HCEC 1CT (cell line): ENCODE results near the gene CDHR2.

Experiments used
- DNase-seq: peaks from one replicate; pipeline ENCODE4 v3.0.0-alpha.2; 2017

CDHR2 gene

DNA sequence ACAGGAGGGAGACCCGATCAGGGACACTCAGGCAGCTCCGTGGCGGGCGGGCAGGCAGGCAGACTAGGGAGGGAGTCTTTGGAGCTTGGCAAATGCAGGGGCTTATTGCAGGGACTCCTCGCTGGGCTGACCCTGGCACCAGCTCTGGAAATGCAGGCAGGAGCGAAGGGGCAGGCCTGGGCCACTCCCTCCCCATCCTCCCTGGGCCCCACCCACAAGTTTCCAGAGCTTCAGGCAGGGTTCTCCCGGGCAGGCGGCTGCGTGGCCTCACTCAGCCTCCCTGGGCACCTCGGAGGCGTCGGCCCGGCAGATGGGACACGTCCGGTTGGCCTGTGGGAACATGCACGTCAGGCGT lies 20.4 kb upstream of the CDHR2 start:
- no peak for DNase-seq

DNA sequence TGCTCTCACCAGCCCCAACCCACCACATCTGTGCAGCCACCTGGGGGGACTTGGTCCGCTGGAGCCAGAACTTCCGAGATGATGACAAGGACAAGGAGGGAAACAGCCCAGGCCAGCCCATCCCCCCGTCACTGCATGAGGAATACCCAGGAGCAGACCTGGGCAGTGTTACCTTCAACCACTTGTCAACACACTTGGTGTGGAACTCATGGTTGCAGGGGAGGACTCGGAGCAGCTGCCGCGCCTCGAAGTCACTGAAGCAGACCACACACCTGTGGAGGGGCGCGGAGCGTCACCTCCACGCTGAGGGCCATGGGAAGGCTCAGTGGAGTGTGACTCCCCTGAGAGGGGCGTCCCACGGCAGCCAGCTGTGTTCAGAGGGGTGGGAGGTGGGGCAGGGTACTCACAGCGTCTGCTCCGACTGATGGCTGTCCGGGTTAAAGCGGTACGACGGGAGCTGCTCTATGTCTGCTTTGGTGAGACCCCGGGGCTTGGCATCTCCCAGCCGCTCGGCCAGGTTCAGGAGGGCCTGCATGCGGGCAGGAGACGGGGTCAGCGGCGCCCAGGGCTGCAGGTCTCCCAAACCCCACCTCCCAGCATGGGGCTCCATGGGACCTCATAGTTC lies 19.9 kb upstream of the CDHR2 start:
- DNase-seq, result no peak

DNA sequence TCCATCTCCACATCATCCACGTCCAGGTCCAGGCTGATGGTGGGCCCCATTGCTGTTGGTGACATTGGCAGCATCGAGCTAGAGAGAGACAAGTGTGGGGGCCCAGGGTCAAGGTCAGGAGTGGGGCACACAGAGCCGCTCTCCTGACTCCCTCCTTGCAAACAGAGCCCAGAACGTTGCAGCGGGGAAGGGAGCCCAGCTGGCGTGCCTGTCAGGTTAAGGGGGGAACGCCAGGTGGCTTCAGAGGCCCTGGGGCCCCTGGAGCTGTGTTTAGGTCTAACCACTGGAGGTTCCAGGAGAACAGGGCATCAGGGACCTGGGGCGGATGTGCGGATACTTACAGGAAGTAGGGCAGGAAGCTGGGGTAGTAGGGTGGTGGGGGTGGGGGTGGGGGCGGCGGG lies 19.4 kb upstream of the CDHR2 start:
- DNase-seq, result no peak

- no peak for DNase-seq
Observed at GRCh38 chr5:176530393-176530982, 18.7 kb upstream of the CDHR2 start.

- DNase-seq, result no peak
Observed at GRCh38 chr5:176530983-176531901, 17.9 kb upstream of the CDHR2 start.

DNA sequence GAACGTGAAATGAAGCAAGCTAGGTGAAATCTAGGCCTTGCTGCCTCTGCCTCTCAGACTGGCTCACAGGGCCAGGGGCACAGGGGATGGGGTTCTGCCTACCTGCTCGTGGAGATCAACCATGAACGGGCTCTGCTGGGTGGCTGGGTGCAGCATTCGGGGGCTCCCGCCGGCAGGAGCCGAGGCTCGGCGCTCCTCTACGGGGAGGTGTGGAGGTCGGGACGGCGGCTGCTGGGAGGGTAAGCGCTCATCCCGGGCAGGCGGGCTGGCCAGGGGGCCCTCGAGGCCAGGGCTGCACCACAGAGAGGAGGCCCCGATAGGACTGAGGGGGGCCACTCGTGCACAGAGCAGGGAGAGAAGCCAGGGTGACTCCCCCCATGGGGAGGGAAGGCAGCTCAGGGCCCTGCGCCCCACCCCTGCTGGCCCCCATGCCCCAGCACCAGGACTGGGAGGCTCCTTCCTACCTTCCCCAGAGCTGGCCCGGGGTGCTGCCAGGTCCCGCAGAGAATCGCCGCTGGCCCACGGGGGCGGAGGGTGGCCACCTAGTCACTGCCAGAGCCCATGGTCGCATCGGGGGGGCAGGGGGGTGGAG lies 17.1 kb upstream of the CDHR2 start:
- no peak for DNase-seq

- DNase-seq, result no peak
Observed at GRCh38 chr5:176532795-176533194, 16.3 kb upstream of the CDHR2 start.

DNA sequence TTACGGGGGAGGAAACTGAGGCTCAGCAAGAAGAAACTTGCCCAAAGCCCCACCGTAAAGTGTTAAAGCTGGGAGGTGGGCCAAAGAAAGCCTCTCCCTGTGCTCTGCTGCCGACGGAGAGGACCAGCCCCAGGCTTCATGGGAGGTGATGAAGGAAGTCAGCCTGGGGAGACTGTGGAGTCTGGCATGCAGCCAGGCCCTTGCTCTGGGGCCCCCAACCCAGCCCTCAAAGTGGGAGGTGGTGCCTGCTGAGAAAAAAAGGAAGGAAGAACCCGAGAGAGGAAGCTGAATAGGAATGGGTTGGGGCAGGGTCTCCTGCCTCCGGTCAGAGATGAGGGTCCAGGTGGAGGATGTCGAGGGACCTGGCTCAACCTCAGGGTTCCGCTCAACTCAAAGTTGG lies 15.8 kb upstream of the CDHR2 start:
- DNase-seq, result no peak

DNA sequence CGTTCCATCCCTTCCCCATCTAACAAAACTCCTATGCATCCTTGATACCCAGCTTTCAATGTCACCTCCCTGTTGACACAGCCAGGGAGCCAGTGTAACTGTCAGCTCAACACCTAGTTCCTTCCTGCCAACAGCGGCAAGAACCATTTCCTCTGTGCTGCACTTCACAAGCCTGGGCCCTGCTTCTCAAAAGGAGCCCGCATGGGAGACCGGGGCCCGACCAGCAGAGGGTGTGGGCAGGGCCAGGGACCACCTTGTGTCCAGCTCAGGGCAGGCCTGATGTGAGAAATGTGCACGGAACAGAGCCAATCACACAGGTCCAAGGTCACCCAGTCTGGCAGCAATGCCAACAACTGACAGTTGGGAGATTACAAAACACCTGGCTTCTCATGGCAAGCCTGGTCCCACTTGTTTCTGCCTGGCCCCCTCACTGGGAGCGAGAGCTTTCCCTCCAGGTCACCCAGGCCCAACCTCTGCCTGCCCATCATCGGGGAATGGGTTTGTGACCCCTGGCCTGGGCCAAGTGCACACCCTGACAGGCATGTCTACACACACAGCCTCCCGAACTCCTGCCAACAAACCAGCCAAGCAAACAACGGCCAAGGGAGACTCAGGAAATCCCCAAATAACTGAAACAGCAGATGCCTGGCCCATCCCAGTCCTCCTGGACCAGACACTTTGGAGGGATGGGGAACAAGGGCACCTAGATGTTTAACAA lies 15.1 kb upstream of the CDHR2 start:
- no peak for DNase-seq

- no peak for DNase-seq
Observed at GRCh38 chr5:176534640-176535039, 14.5 kb upstream of the CDHR2 start.

DNA sequence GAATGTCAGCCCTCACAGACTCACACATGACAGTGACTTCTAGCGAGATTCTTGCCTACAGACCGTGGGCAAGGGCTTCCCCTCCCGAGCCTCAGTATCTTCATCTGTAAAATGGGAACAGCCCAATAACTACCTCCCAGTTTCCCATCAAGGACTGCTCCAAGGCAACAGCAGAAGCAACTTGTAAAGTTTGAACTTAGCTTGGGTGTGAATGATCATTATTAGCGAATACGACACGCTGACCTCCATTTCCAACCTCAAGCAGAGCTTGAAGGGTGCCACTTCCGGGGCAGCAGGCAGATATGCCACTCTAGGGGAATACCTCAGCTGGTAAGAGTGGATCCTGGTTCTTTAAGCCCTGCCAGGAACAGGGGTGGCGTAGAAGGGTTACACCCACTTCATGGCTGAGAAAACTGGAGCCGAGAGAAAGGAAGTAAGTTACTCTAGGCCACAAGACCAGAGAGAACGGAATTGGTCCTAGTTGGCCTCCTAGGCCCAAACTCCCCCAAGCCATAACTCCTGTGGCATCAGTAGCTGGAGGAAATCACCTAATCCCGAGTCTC lies 14.0 kb upstream of the CDHR2 start:
- no peak for DNase-seq

- DNase-seq, result no peak
Observed at GRCh38 chr5:176535664-176536131, 13.4 kb upstream of the CDHR2 start.

GRCh38 chr5:176536132-176536901 lies 12.8 kb upstream of the CDHR2 start:
- DNase-seq, result peak; percentile 67

DNA sequence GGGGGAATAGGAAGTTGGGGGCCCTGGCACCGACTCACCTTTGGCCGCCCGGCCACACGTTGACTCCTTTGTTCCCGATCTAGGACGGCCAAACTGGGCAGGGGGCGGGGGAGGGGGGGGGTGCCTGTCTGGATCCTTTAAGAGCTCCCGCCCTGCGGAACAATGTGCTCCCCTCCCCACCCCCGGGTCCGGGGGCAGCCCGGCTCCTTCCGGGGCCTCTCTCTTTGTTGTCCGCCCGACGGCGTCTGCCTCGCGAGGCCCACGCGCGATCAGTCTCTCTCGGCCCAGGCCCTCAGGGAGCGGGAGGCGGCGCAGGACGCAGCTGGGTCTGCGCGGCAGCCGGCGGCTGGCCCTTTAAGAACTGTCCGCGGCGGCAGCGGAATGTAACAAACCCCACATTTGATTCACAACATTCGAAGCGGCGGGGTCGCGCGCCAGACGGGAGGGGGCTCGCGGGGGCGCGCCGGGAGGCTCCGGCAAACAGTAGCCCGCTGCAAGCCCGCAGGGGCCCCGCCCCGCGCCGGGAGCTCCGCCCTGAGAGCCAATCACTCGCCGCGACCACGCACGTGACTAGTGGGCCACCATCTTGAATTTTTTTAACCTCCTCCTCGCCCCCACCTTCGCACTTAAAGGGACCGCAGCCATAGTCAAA lies 12.1 kb upstream of the CDHR2 start, which contains the start of gene RNF44:
Gene RNF44 (minus strand): TSS at position 501 of the 652 bp plus-strand sequence. CDS start 4,930 bp downstream, outside the sequence.
- peak; percentile 97 for DNase-seq

GRCh38 chr5:176537554-176538229 lies 11.4 kb upstream of the CDHR2 start:
- DNase-seq, result peak; percentile 100

DNA sequence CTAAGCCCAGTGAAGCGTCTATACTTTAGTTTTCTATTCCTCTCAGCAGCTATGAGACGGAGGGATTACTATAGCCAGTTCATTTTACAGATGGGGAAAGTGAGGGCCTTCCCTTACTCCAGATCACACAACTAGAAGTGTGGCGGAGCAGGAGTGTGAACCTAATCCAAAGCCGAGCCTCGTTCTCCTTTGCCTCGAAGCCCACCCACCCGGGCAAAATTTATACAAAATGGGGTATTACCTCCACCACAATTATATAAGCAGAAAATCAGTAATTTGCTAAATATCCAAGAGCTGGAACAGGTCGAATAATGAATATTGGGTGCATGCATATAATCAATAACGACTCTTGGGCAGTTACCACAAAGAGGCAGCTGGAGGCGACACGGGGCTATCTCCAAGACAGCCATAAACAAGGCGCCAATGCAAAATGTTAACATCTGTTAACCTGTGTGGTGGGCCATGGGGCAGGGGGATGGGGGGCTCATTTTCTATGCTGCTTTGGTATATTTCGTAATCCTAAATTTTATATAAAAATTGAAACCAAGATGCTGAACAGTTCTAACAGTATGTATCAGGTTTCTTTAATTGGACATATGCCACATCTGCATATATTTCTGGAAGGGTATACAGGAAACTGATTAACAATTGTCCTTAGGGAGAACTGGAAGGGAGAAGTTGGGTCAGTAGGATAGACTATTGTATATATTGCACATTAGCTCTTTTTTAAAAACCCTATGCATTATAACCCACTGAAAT lies 10.7 kb upstream of the CDHR2 start:
- no peak for DNase-seq

- no peak for DNase-seq
Observed at GRCh38 chr5:176538989-176539384, 10.2 kb upstream of the CDHR2 start.

DNA sequence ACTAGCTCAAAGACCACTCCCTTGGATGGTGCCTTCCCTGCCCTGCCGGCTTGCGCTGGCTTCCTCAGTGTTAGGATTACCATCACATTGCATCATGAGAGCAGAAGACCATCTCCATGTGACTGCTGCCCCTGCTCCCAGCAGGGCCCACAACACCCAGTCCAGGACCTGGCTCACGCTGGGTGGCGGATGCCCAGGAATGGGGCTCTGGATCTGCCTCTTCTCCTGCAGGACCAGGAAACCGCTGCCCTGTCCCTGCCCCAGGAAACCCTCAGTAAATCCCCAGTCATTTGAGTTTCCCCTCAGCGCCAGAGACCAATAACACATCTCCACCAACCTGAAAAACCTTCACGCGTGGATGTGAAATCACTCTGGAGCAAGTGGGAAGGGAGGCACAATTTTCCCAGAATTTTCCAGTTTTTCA lies 8.7 kb upstream of the CDHR2 start:
- DNase-seq, result no peak

GRCh38 chr5:176540956-176541337 lies 8.2 kb upstream of the CDHR2 start:
- DNase-seq, result no peak
